HG02943 (cell line): ENCODE data around the gene EBI3.
"Not testable (repeated sequence)": the region's sequence is repeated elsewhere in the genome, so short reads cannot be mapped to it uniquely, and the experiment has no call there.

Experiments used
- ATAC-seq: cut with Tn5 transposase; IDR thresholded peaks from one replicate; pipeline ENCODE4 v1.9.1; 2021; ENCODE audit warnings: mild to moderate bottlenecking, low read depth, moderate library complexity; ENCODE audit not compliant: unreplicated experiment

EBI3 gene

DNA sequence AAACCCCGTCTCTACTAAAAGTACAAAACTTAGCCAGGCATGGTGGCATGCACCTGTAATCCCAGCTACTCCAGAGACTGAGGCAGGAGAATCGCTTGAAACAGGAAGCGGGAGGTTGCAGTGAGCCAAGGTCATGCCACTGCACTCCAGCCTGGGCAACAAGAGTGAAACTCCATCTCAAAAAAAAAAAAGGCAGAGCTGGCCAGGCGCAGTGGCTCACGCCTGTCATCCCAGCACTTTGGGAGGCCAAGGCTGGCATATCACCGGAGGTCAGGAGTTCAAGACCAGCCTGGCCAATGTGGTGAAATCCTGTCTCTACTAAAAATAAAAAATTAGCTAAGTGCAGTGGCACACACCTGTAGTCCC lies 45.0 kb downstream of the EBI3 start:
- not testable (repeated sequence) for ATAC-seq

DNA sequence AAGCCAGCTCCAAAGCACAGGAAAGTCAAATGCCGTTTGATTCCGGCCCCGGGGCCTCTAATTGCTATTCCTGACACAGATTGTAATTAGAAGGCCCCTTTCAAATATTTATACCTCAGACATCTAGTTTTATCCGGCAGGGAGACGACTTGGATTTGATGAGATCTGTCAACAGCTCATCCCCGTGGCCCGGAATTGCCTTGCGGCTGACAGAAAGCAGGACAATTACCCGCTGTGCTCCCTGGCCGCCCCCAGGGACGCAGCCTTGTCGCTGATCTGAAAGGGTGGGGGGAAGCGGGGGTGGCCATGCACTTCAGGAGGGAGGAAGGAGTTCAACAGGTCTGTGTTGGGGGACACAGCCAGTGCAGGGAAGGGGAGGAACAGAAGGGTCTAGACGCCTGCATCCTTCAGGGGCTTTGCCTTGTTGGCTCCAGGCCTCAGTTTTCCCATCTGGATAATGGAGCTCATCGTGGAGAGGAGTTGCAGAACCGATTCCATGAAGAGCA lies 47.9 kb downstream of the EBI3 start:
- no peak for ATAC-seq

DNA sequence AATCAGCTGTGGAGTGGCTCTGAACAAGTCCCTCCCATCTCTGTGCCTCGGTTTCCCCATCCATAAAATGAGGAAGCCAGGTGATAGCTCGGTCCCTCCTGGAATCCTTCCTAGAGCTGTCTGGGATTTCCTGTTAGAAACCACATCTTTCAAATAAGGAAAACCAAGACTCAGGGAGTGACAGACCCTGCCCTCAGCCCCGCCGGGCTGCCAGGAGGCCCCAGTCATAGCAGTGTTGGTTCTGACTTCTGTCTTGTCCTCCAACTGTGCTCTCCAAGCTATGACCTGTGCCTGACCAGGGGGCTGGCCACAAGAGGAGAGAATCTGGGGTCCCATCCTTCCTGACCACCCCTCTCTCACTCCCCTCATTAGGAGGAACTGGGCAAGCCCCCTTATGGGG lies 48.7 kb downstream of the EBI3 start:
- ATAC-seq = no peak

DNA sequence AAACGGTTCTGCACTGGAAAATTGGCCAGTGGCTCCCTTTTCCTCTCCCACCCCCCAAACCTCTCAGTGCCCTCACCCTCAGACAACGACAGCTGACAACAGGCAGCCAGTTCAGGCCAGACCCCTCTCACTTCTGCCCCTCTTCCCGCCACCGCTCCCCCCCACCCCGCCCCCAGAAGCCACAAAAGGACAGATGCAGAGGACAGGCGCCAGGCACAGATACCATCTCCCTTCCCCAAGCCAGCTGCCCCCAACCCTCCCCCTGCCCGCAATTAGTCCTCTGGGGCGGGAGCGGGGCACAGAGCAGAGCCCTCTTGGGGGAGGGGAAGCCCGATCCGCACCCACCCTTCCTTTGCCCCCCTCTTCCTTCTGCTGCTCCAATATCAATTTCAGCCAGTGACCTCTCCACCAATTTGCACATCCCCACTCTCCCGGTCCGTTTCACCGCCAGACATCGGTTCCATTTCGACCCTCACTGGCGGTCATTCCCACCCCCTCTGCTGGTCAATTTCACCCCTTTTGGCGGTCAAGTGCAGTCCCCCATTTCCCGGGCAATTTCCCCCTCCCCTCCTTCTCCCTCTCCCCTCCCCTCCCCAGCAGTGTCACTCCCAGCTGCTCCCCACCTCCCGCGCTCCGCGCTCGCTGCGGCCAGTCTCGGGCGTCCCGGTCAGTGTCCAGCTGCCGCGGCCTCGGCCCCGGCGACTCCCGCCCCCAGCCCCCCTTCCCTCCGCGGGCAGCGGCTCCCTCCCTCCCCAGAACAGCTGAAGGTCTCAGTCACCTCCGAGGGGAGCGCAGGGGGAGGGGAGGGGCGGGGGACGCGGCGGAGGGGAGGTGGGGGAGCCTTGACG lies 49.3 kb downstream of the EBI3 start, which contains the start of gene SHD:
TSS of gene SHD (plus strand) at position 848 of the 848 bp plus-strand sequence. CDS start 798 bp downstream, outside the sequence.
- ATAC-seq = no peak

DNA sequence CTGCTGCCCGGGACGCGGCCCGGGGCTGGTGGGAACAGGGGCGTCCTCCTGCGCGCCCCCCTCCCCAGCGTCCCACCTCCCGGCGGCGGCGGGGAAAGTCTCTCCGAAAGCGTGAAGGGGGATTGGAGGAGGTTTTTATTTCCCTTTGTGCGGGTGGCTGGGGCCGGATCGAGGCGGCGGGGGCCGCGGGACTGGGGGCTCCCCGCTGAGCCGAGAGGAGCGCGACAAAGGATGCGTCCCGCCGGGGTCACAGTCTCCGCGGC lies 49.9 kb downstream of the EBI3 start:
- no peak for ATAC-seq

DNA sequence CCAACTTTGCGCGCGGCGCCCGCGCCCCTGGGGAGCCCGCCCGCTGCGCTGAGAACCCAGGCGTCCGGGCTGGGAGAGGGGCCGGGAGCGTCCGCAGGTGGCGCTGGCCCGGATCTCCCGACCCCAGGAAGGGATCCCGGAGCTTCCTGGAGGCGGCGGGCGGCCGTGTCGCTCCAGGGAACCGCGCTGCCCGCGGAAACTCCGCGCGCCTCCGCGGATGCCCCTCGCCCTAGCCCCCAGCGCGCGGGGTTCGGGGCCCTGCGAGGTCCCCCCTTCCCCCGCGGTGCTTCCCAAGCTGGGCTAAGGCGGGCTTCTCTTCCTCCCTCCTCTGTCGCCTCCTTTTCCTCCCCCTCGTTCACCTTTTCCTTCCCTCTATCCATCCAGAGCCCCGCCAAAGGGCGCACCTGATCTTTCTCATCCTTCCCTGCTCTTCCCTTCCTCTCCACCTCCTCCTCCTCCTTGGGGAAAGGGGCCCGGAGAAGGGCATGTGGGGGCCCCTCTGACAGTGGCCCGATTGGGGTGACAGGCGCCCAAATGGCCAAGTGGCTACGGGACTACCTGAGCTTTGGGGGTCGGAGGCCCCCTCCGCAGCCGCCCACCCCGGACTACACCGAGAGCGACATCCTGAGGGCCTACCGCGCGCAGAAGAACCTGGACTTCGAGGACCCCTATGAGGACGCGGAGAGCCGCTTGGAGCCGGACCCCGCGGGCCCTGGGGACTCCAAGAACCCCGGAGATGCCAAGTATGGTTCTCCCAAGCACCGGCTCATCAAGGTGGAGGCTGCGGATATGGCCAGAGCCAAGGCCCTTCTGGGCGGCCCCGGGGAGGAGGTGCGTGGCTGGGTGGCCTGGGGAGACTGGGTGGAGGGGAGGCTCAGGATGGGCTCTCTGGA lies 50.5 kb downstream of the EBI3 start:
- no peak for ATAC-seq

DNA sequence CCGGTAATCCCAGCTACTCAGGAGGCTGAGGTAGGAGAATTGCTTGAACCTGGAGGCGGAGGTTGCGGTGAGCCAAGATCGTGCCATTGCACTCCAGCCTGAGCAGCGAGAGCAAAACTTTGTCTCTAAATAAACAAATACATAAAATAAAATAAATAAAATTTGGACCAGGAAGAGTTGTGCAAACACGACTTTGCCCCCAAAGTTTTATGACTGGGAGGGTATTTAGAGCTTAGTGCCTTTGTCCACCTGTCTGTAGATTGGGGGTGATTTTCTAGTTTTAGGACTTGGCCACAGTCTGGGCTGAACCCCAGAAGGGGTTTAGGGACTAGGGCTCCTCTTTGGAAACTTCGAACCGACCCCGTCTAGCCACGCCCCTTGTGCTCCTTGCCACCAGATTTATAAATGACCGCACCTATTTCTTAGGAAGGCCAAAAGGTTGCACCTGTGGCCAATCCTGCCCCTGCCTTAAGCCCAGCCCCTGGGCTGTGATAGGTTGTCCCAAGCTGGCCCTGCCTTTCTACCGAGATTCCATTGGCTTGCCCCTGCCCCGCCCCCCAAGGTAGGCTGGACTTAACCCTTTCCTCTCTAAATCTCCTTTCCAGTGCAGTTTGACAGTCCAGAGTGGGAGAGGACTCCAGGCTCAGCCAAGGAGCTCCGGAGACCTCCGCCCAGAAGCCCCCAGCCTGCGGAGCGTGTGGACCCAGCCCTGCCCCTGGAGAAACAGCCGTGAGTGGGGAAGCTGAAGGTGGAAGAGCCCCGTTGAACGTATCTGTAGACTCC lies 55.0 kb downstream of the EBI3 start:
- ATAC-seq = no peak

DNA sequence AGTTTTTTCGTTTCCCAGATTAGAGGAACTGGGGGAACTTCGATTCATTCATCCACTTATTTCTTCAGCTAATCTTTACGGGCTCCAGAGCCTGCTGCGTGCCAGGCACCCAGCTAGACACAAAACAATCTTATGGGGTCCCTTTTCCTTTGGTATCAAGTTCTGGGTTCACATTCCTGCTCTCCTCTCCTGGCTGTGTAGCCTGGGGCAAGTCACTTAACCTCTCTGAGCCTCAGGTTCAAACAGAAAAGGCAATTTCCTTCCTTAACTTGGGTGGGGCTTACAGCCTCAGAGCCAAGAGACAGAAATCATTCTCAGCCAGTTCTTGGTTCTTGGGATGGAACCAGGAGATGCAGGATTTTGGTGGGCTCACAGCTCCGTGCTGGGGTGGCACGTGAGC lies 55.7 kb downstream of the EBI3 start:
- ATAC-seq = no peak

DNA sequence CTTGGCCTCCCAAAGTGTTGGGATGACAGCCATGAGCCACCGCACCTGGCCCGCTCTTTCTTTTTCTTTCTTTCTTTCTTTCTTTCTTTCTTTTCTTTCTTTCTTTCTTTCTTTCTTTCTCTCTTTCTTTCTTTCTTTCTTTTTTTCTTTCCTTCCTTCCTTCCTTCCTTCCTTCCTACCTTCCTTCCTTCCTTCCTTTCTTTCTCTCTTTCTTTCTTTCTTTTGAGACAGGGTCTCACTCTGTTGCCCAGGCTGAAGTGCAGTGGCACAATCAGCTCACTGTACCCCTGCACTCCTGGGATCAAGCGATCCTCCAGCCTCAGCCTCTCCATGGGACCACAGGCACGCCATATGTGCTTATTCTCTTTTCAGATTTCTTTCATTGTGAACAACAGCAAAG lies 56.8 kb downstream of the EBI3 start:
- ATAC-seq = not testable (repeated sequence)
